GM10847 (cell line): ENCODE measurements around the gene PPHLN1.

Experiments used
- POLR2A ChIP-seq: IDR thresholded peaks from 2 replicates; pipeline ENCODE4 v1.6.1; 2011; ENCODE audit not compliant: insufficient read length; ENCODE audit errors: extremely low read depth

Gene PPHLN1

GRCh38 chr12:42306297-42306696 lies 19.7 kb upstream of the PPHLN1 start:
- no peak for TF ChIP-seq POLR2A

- TF ChIP-seq POLR2A = no peak
Observed at GRCh38 chr12:42308390-42308789, 17.6 kb upstream of the PPHLN1 start.

- no peak for TF ChIP-seq POLR2A
Observed at GRCh38 chr12:42309996-42310395, 16.0 kb upstream of the PPHLN1 start.

GRCh38 chr12:42315108-42315507 lies 10.9 kb upstream of the PPHLN1 start:
- TF ChIP-seq POLR2A = no peak

GRCh38 chr12:42320796-42321195 lies 5.2 kb upstream of the PPHLN1 start:
- no peak for TF ChIP-seq POLR2A

- TF ChIP-seq POLR2A = no peak
Observed at GRCh38 chr12:42322567-42322966, 3.4 kb upstream of the PPHLN1 start.

- TF ChIP-seq POLR2A = no peak
Observed at GRCh38 chr12:42323856-42324255, 2.1 kb upstream of the PPHLN1 start.

- TF ChIP-seq POLR2A = no peak
Observed at GRCh38 chr12:42325326-42325652, 678 bp upstream of the PPHLN1 start.

- no peak for TF ChIP-seq POLR2A
Observed at GRCh38 chr12:42326541-42327226, 717 bp downstream of the PPHLN1 start.

GRCh38 chr12:42327227-42327590 lies 1.2 kb downstream of the PPHLN1 start:
- no peak for TF ChIP-seq POLR2A

- no peak for TF ChIP-seq POLR2A
Observed at GRCh38 chr12:42332301-42333285, 6.6 kb downstream of the PPHLN1 start.

GRCh38 chr12:42336286-42336685 lies 10.3 kb downstream of the PPHLN1 start:
- no peak for TF ChIP-seq POLR2A

GRCh38 chr12:42338280-42338679 lies 12.3 kb downstream of the PPHLN1 start:
- no peak for TF ChIP-seq POLR2A

GRCh38 chr12:42342028-42342427 lies 16.1 kb downstream of the PPHLN1 start:
- TF ChIP-seq POLR2A = no peak

- TF ChIP-seq POLR2A = no peak
Observed at GRCh38 chr12:42343721-42344120, 17.8 kb downstream of the PPHLN1 start.

GRCh38 chr12:42346403-42347002 lies 20.5 kb downstream of the PPHLN1 start:
- TF ChIP-seq POLR2A = no peak
